ENCODE measurements around the gene MEIKIN. TPM values are rescaled to one million over a fixed set of nuclear protein-coding genes. Genes with fewer than 3 reads are reported as not detected.
"Not testable (repeated sequence)": the region's sequence is repeated elsewhere in the genome, so short reads cannot be mapped to it uniquely, and the experiment has no call there.

MEIKIN gene
- total RNA-seq, 1 donor from 2014 or later: not detected

GRCh38 chr5:131879705-131880104 is 65.8 kb downstream of the MEIKIN start:
- Mint-ChIP-seq H3K4me3 (no peak overlapping the region), H3K27ac (no peak overlapping the region), H3K4me1 (no peaks in the 10 kb centered on the region), H3K27me3 (ENCODE audit: insufficient read depth, low read depth) (peaks cover 6% of the 10 kb centered on the region), H3K36me3 (no peaks in the 10 kb centered on the region), H3K9me3 (peaks cover 5% of the 10 kb centered on the region)
- Histone ChIP-seq H3K27ac (no peak overlapping the region), H3K4me1 (no peaks in the 10 kb centered on the region), H2AFZ (replicated peaks) (no peak overlapping the region), H3K9ac (no peak overlapping the region), H3K4me3 (no peak overlapping the region), H3K27me3 (no peaks in the 10 kb centered on the region), H3K4me2 (no peak overlapping the region), H3K36me3 (no peaks in the 10 kb centered on the region), H3K9me3 (ENCODE audit: low read depth) (no peaks in the 10 kb centered on the region), H4K20me1 (ENCODE audit: low read depth) (no peaks in the 10 kb centered on the region), H3K79me2 (ENCODE audit: low read depth) (no peaks in the 10 kb centered on the region), H3F3A (ENCODE audit: low read depth) (no peaks in the 10 kb centered on the region)
- TF ChIP-seq EZH2phosphoT487 (IDR thresholded peaks at IDR 0.05) (no peak), EZH2 (IDR thresholded peaks at IDR 0.05) (no peak), CTCF (IDR thresholded peaks at IDR 0.05) (no peak)
- no peak for DNase-seq (ENCODE audit: low spot score)

- Histone ChIP-seq H2AFZ (replicated peaks) (no peak overlapping the region), H3K27me3 (no peaks in the 10 kb centered on the region), H3K4me1 (no peaks in the 10 kb centered on the region), H3K9ac (no peak overlapping the region), H3K36me3 (no peaks in the 10 kb centered on the region), H3K4me2 (no peak overlapping the region), H4K20me1 (ENCODE audit: low read depth) (no peaks in the 10 kb centered on the region), H3F3A (ENCODE audit: low read depth) (no peaks in the 10 kb centered on the region), H3K9me3 (ENCODE audit: low read depth) (no peaks in the 10 kb centered on the region), H3K27ac (no peak overlapping the region), H3K4me3 (no peak overlapping the region), H3K79me2 (ENCODE audit: low read depth) (no peaks in the 10 kb centered on the region)
- no peak overlapping the region for H3K27ac Mint-ChIP-seq
- no peak for TF ChIP-seq EZH2phosphoT487 (IDR thresholded peaks at IDR 0.05)
- no peak for TF ChIP-seq CTCF (IDR thresholded peaks at IDR 0.05)
- no peak for TF ChIP-seq EZH2 (IDR thresholded peaks at IDR 0.05)
- H3K4me1 Mint-ChIP-seq: no peaks in the 10 kb centered on the region
- peaks cover 6% of the 10 kb centered on the region for H3K27me3 Mint-ChIP-seq (ENCODE audit: insufficient read depth, low read depth)
- DNase-seq (ENCODE audit: low spot score): no peak
- H3K36me3 Mint-ChIP-seq: no peaks in the 10 kb centered on the region
- H3K9me3 Mint-ChIP-seq: peaks cover 5% of the 10 kb centered on the region
- no peak overlapping the region for H3K4me3 Mint-ChIP-seq
These were observed 67.6 kb downstream of the MEIKIN start for GRCh38 chr5:131877873-131878272.

- H3K27ac ChIP-seq: not testable (repeated sequence)
These were observed 74.2 kb downstream of the MEIKIN start for GRCh38 chr5:131871251-131871650.

GRCh38 chr5:131867524-131867923 is 77.9 kb downstream of the MEIKIN start:
- Histone ChIP-seq H3K9me3 (ENCODE audit: low read depth) (peaks cover 6% of the 10 kb centered on the region), H4K20me1 (ENCODE audit: low read depth) (no peaks in the 10 kb centered on the region), H3K27me3 (no peaks in the 10 kb centered on the region), H3K4me1 (no peaks in the 10 kb centered on the region), H3K9ac (no peak overlapping the region), H3K4me2 (no peak overlapping the region), H3F3A (ENCODE audit: low read depth) (no peaks in the 10 kb centered on the region), H3K79me2 (ENCODE audit: low read depth) (no peaks in the 10 kb centered on the region), H3K27ac (no peak overlapping the region), H3K4me3 (no peak overlapping the region), H2AFZ (replicated peaks) (no peak overlapping the region), H3K36me3 (no peaks in the 10 kb centered on the region)
- no peaks in the 10 kb centered on the region for H3K36me3 Mint-ChIP-seq
- no peak for DNase-seq (ENCODE audit: low spot score)
- H3K9me3 Mint-ChIP-seq: peaks cover 48% of the 10 kb centered on the region
- H3K27me3 Mint-ChIP-seq (ENCODE audit: insufficient read depth, low read depth): no peaks in the 10 kb centered on the region
- no peak for TF ChIP-seq CTCF (IDR thresholded peaks at IDR 0.05)
- no peak for TF ChIP-seq EZH2phosphoT487 (IDR thresholded peaks at IDR 0.05)
- no peak for TF ChIP-seq EZH2 (IDR thresholded peaks at IDR 0.05)
- no peaks in the 10 kb centered on the region for H3K4me1 Mint-ChIP-seq
- H3K4me3 Mint-ChIP-seq: no peak overlapping the region
- no peak overlapping the region for H3K27ac Mint-ChIP-seq

More at GRCh38 chr5:131871251-131871650, 74.2 kb downstream of the MEIKIN start:
- not testable (repeated sequence) for H4K20me1 ChIP-seq (ENCODE audit: low read depth); H3K27me3 ChIP-seq; H3K4me3 ChIP-seq; H3K27ac Mint-ChIP-seq; H3K4me3 Mint-ChIP-seq; H3F3A ChIP-seq (ENCODE audit: low read depth); H2AFZ ChIP-seq (replicated peaks); H3K9ac ChIP-seq; H3K9me3 ChIP-seq (ENCODE audit: low read depth); H3K36me3 Mint-ChIP-seq; H3K79me2 ChIP-seq (ENCODE audit: low read depth); H3K4me1 Mint-ChIP-seq; DNase-seq (ENCODE audit: low spot score); H3K4me2 ChIP-seq; H3K36me3 ChIP-seq; H3K27me3 Mint-ChIP-seq (ENCODE audit: insufficient read depth, low read depth); H3K4me1 ChIP-seq
- peaks cover 28% of the 10 kb centered on the region for H3K9me3 Mint-ChIP-seq
